ENCODE measurements around the gene FAM135A. TPM values are rescaled to one million over a fixed set of nuclear protein-coding genes. Genes with fewer than 3 reads are reported as not detected.

FAM135A gene
- total and polyA plus RNA-seq, 9 of the 15 experiments (the other 6 are each of a cell fraction or from before 2014, with no cell fraction given): 7.4 to 32.9 (median 19.2) TPM

DNA sequence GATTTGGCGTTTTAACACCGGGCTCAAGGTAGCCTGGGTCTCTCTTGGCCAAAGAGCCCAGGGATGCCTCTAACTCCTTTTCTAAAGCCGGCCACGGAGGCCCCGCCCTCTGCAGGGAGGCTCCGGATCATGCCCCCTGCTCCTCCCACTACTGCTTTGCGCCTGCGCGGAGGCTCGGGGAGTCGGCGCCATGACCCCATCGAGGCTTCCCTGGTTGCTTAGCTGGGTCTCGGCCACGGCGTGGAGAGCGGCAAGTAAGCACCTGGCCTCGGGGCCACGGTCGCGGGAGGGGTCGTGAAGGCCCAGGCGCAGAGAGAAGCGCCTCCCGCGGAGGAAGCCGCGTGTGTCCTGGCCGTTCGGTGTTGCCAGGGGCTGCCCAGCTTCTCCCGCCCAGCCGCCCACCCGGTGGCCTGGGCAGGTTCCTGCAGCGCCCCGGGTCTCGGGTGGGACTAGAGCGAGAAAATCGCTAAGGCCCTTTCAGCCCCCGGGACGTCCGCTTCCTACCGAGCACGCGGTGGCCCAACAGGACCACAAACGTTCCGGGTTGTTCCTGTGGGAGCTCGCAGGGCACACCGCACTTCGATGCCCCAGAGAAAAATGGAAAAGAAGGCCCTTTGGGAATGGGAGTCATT is 153.6 kb downstream of the FAM135A start, which contains the start of gene SDHAF4 (continued):
- TF ChIP-seq ZKSCAN8 (CRISPR knock-in tag; IDR thresholded peaks at IDR 0.05) (no peak), SP1 (CRISPR knock-in tag; IDR thresholded peaks at IDR 0.05) (no peak; the same call in 1 of the 2 replicates), CBFB (CRISPR knock-in tag; IDR thresholded peaks at IDR 0.05) (no peak), ZNF445 (CRISPR knock-in tag; IDR thresholded peaks at IDR 0.05; ENCODE audit: low read depth) (no peak), SNRNP70 (optimal IDR thresholded peaks at IDR 0.05; ENCODE audit: low read depth, low read length) (no peak), TRIM28 (IDR thresholded peaks at IDR 0.05) (no peak), FOXK1 (CRISPR knock-in tag; IDR thresholded peaks at IDR 0.05; ENCODE audit: borderline replicate concordance) (0 out of 2 replicates have a peak, but pooled peaks have one; percentile 47), ZNF644 (tag; IDR thresholded peaks at IDR 0.05; ENCODE audit: low read depth) (no peak), SMAD1 (IDR thresholded peaks at IDR 0.05; ENCODE audit: low read depth, low read length, partially characterized antibody) (peak; percentile 28), GABPA (tag; conservative IDR thresholded peaks at IDR 0.05; ENCODE audit: low read depth) (no peak), GTF2E2 (tag; IDR thresholded peaks at IDR 0.05) (no peak), PYGO2 (tag; IDR thresholded peaks at IDR 0.05) (no peak), KAT7 (CRISPR knock-in tag; IDR thresholded peaks at IDR 0.05; ENCODE audit: borderline replicate concordance) (no peak), TEAD1 (CRISPR knock-in tag; IDR thresholded peaks at IDR 0.05) (no peak)
- TF ChIP-seq, protein P1, sequence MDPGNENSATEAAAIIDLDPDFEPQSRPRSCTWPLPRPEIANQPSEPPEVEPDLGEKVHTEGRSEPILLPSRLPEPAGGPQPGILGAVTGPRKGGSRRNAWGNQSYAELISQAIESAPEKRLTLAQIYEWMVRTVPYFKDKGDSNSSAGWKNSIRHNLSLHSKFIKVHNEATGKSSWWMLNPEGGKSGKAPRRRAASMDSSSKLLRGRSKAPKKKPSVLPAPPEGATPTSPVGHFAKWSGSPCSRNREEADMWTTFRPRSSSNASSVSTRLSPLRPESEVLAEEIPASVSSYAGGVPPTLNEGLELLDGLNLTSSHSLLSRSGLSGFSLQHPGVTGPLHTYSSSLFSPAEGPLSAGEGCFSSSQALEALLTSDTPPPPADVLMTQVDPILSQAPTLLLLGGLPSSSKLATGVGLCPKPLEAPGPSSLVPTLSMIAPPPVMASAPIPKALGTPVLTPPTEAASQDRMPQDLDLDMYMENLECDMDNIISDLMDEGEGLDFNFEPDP (CRISPR knock-in tag; IDR thresholded peaks at IDR 0.05): no peak
- TF ChIP-seq, protein P2, sequence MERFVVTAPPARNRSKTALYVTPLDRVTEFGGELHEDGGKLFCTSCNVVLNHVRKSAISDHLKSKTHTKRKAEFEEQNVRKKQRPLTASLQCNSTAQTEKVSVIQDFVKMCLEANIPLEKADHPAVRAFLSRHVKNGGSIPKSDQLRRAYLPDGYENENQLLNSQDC (CRISPR knock-in tag; IDR thresholded peaks at IDR 0.05): no peak
- TF ChIP-seq, protein P3, sequence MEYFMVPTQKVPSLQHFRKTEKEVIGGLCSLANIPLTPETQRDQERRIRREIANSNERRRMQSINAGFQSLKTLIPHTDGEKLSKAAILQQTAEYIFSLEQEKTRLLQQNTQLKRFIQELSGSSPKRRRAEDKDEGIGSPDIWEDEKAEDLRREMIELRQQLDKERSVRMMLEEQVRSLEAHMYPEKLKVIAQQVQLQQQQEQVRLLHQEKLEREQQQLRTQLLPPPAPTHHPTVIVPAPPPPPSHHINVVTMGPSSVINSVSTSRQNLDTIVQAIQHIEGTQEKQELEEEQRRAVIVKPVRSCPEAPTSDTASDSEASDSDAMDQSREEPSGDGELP (CRISPR knock-in tag; IDR thresholded peaks at IDR 0.05; ENCODE audit: borderline replicate concordance): peak; percentile 57; the same call in 1 of the 2 replicates
- TF ChIP-seq, protein P4, sequence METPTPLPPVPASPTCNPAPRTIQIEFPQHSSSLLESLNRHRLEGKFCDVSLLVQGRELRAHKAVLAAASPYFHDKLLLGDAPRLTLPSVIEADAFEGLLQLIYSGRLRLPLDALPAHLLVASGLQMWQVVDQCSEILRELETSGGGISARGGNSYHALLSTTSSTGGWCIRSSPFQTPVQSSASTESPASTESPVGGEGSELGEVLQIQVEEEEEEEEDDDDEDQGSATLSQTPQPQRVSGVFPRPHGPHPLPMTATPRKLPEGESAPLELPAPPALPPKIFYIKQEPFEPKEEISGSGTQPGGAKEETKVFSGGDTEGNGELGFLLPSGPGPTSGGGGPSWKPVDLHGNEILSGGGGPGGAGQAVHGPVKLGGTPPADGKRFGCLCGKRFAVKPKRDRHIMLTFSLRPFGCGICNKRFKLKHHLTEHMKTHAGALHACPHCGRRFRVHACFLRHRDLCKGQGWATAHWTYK (CRISPR knock-in tag; IDR thresholded peaks at IDR 0.05): no peak
- TF ChIP-seq, protein P5, sequence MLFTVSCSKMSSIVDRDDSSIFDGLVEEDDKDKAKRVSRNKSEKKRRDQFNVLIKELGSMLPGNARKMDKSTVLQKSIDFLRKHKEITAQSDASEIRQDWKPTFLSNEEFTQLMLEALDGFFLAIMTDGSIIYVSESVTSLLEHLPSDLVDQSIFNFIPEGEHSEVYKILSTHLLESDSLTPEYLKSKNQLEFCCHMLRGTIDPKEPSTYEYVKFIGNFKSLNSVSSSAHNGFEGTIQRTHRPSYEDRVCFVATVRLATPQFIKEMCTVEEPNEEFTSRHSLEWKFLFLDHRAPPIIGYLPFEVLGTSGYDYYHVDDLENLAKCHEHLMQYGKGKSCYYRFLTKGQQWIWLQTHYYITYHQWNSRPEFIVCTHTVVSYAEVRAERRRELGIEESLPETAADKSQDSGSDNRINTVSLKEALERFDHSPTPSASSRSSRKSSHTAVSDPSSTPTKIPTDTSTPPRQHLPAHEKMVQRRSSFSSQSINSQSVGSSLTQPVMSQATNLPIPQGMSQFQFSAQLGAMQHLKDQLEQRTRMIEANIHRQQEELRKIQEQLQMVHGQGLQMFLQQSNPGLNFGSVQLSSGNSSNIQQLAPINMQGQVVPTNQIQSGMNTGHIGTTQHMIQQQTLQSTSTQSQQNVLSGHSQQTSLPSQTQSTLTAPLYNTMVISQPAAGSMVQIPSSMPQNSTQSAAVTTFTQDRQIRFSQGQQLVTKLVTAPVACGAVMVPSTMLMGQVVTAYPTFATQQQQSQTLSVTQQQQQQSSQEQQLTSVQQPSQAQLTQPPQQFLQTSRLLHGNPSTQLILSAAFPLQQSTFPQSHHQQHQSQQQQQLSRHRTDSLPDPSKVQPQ (CRISPR knock-in tag; IDR thresholded peaks at IDR 0.05; ENCODE audit: borderline replicate concordance): no peak
- TF ChIP-seq, protein P6, sequence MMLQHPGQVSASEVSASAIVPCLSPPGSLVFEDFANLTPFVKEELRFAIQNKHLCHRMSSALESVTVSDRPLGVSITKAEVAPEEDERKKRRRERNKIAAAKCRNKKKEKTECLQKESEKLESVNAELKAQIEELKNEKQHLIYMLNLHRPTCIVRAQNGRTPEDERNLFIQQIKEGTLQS (IDR thresholded peaks at IDR 0.05): no peak
- TF ChIP-seq, protein P6 (CRISPR knock-in tag; conservative IDR thresholded peaks at IDR 0.05): no peak
